HepG2 (cell line): ENCODE data around the gene SLCO4A1. TPM values are rescaled to one million over a fixed set of nuclear protein-coding genes. Genes with fewer than 3 reads are reported as not detected.

Experiments used
- AGO2 ChIP-seq: fragments of 200-400 bp; formaldehyde crosslinking; optimal IDR thresholded peaks from 2 replicates; pipeline ENCODE3; 2017; ENCODE audit warnings: mild to moderate bottlenecking, low read depth, low read length, moderate library complexity
- DR1 ChIP-seq: sonication (generic); formaldehyde crosslinking; IDR thresholded peaks from 2 replicates; pipeline ENCODE4 v1.8.0; 2021; ENCODE audit warnings: mild to moderate bottlenecking, missing genetic modification reagents, inconsistent platforms
- DZIP1 ChIP-seq: sonication (generic); formaldehyde crosslinking; IDR thresholded peaks from 2 replicates; pipeline ENCODE4 v1.5.0; 2020; ENCODE audit warnings: mild to moderate bottlenecking, missing genetic modification reagents
- FOXM1 ChIP-seq: sonication (generic); formaldehyde crosslinking; IDR thresholded peaks from 2 replicates; pipeline ENCODE4 v1.5.0; 2020; ENCODE audit warnings: missing genetic modification reagents
- HMG20B ChIP-seq: conservative IDR thresholded peaks from 2 replicates; pipeline ENCODE4 v1.6.1; 2016; ENCODE audit warnings: missing genetic modification reagents, missing compliant biosample characterization
- HMGXB4 ChIP-seq, 2 experiments: sonication (generic) in 1 of 2; formaldehyde crosslinking in 1 of 2; IDR thresholded peaks; 2 replicates each; pipeline versions ENCODE4 v1.4.0 to v1.6.1; 2018 to 2020; ENCODE audit warnings: missing genetic modification reagents in 2 of 2, borderline replicate concordance in 1 of 2, low read depth in 1 of 2, mild to moderate bottlenecking in 1 of 2, missing biosample characterization in 1 of 2
- MYNN ChIP-seq: sonication (generic); formaldehyde crosslinking; IDR thresholded peaks from 2 replicates; pipeline ENCODE4 v1.4.0; 2020; ENCODE audit warnings: mild to moderate bottlenecking, low read depth, missing genetic modification reagents
- PRDM4 ChIP-seq: sonication (generic); formaldehyde crosslinking; IDR thresholded peaks from 2 replicates; pipeline ENCODE4 v1.9.0; 2021; ENCODE audit warnings: missing genetic modification reagents, borderline replicate concordance
- REXO4 ChIP-seq: sonication (generic); formaldehyde crosslinking; IDR thresholded peaks from 2 replicates; pipeline ENCODE4 v1.8.0; 2022; ENCODE audit warnings: missing genetic modification reagents, mild to moderate bottlenecking, borderline replicate concordance
- ZEB1 ChIP-seq: IDR thresholded peaks from 2 replicates; pipeline ENCODE4 v1.6.1; 2012; ENCODE audit warnings: mild to moderate bottlenecking, low read depth, inconsistent platforms; ENCODE audit not compliant: insufficient replicate concordance
- ZNF687 ChIP-seq: sonication (generic); formaldehyde crosslinking; IDR thresholded peaks from 2 replicates; pipeline ENCODE4 v1.5.1; 2020; ENCODE audit warnings: mild to moderate bottlenecking, missing genetic modification reagents, moderate library complexity
- ZNF780A ChIP-seq: sonication (generic); formaldehyde crosslinking; IDR thresholded peaks from 2 replicates; pipeline ENCODE4 v1.8.0; 2022; ENCODE audit warnings: mild to moderate bottlenecking, missing genetic modification reagents, moderate library complexity
- polyA plus RNA-seq, 8 experiments: library from polyadenylated mRNA; depleted of rRNA in 3 of 8; stranded (reverse) in 7 of 8; unstranded in 1 of 8; fragments of >200 nt; fragmentation: Illumina TruSeq in 4 of 8; extraction: Trizol in 4 of 8; gene quantifications; 2 replicates each; pipeline versions ENCODE4 v1.2.1 to v1.2.3, GENCODE V29; 2011 to 2016; ENCODE audit warnings: low read depth in 4 of 8, missing spikeins in 1 of 8, mixed read lengths in 1 of 8; ENCODE audit not compliant: insufficient read depth in 1 of 8
- total RNA-seq, 5 experiments: library from RNA; depleted of rRNA; stranded (reverse); fragments of >200 nt; fragmentation: Illumina TruSeq; extraction: Trizol; gene quantifications; 2 replicates each; pipeline ENCODE4 v1.2.3, GENCODE V29; 2016; ENCODE audit warnings: low read depth in 1 of 5

SLCO4A1 gene
- total and polyA plus RNA-seq, 2 of the 13 experiments (the other 11 are each of a cell fraction or from before 2014, with no cell fraction given): 55.5 to 112 TPM

GRCh38 chr20:62665826-62666735, 23.8 kb downstream of the SLCO4A1 start (continued):
- no peak for TF ChIP-seq ZNF780A (CRISPR knock-in tag)
- peak; percentile 92 for TF ChIP-seq AGO2
- TF ChIP-seq ZEB1: no peak
- TF ChIP-seq DZIP1: no peak
- TF ChIP-seq PRDM4 (CRISPR knock-in tag): no peak
- no peak for TF ChIP-seq DR1 (CRISPR knock-in tag)
- TF ChIP-seq FOXM1 (CRISPR knock-in tag): no peak
- no peak for TF ChIP-seq REXO4 (CRISPR knock-in tag)
- TF ChIP-seq ZNF687 (CRISPR knock-in tag): no peak
- no peak for TF ChIP-seq HMGXB4 (CRISPR knock-in tag; IDR thresholded peaks at IDR 0.05; ENCODE audit: borderline replicate concordance in 1 of 2, low read depth in 1 of 2)
- no peak for TF ChIP-seq HMG20B
- no peak for TF ChIP-seq MYNN (CRISPR knock-in tag)
